GM23338 (cell line): ENCODE results near the gene TMEM269. TPM values are rescaled to one million over a fixed set of nuclear protein-coding genes. Genes with fewer than 3 reads are reported as not detected.

Experiments
- ATAC-seq: fragments of 200-7000 bp; cut with Tn5 transposase; 3 replicates; pipeline ENCODE4 v1.9.1; 2020
- DNase-seq: peaks from one replicate; pipeline ENCODE4 v3.0.0-alpha.2; 2015; ENCODE audit warnings: low spot score
- H2AFZ ChIP-seq: fragments of 200-600 bp; sonication (generic); 2 replicates; pipeline ENCODE4 v1.8.0; 2016; ENCODE audit warnings: antibody characterized with exemption, mild to moderate bottlenecking, moderate library complexity
- H3F3A ChIP-seq: fragments of 200-600 bp; sonication (generic); replicated peaks from 2 replicates; pipeline ENCODE4 v1.8.0; 2017; ENCODE audit warnings: antibody characterized with exemption, mixed run types, low read depth
- H3K27ac ChIP-seq: fragments of 200-600 bp; sonication (generic); 2 replicates; pipeline ENCODE4 v1.6.1; 2016; ENCODE audit warnings: low read depth
- H3K27me3 ChIP-seq: fragments of 200-600 bp; sonication (generic); 2 replicates; pipeline ENCODE4 v1.8.0; 2016; ENCODE audit warnings: mild to moderate bottlenecking, mixed run types, moderate library complexity; ENCODE audit not compliant: insufficient read depth
- H3K36me3 ChIP-seq: fragments of 200-600 bp; sonication (generic); 2 replicates; pipeline ENCODE4 v1.8.0; 2016; ENCODE audit warnings: mild to moderate bottlenecking; ENCODE audit not compliant: insufficient read depth
- H3K4me1 ChIP-seq: fragments of 200-600 bp; sonication (generic); 2 replicates; pipeline ENCODE4 v1.8.0; 2016; ENCODE audit warnings: mild to moderate bottlenecking, moderate library complexity; ENCODE audit not compliant: insufficient read depth
- H3K4me2 ChIP-seq: fragments of 200-600 bp; sonication (generic); 2 replicates; pipeline ENCODE4 v1.7.1; 2017; ENCODE audit warnings: mixed run types
- H3K4me3 ChIP-seq: fragments of 200-600 bp; sonication (generic); 2 replicates; pipeline ENCODE4 v1.6.1; 2016; ENCODE audit warnings: mixed run types
- H3K79me2 ChIP-seq: fragments of 200-600 bp; sonication (generic); replicated peaks from 2 replicates; pipeline ENCODE4 v1.8.0; 2017; ENCODE audit warnings: mild to moderate bottlenecking; ENCODE audit not compliant: insufficient read depth
- H3K9me2 ChIP-seq: fragments of 200-600 bp; sonication (generic); 2 replicates; pipeline ENCODE4 v1.8.0; 2017; ENCODE audit not compliant: insufficient read depth
- H4K20me1 ChIP-seq: fragments of 200-600 bp; sonication (generic); replicated peaks from 2 replicates; pipeline ENCODE4 v1.8.0; 2017; ENCODE audit warnings: mild to moderate bottlenecking; ENCODE audit not compliant: insufficient read depth
- H3K27ac Mint-ChIP-seq: 2 replicates; pipeline ENCODE4 v1.8.0; 2020; ENCODE audit warnings: inconsistent platforms, mild to moderate bottlenecking, moderate library complexity, mixed read lengths
- H3K27me3 Mint-ChIP-seq: 3 replicates; pipeline ENCODE4 v1.8.0; 2022; ENCODE audit warnings: low read depth, mild to moderate bottlenecking, moderate library complexity, mixed read lengths, inconsistent platforms; ENCODE audit not compliant: insufficient read depth, poor library complexity
- H3K36me3 Mint-ChIP-seq: 3 replicates; pipeline ENCODE4 v1.8.0; 2021; ENCODE audit warnings: low read depth, mild to moderate bottlenecking, inconsistent platforms, moderate library complexity, mixed read lengths
- H3K4me1 Mint-ChIP-seq: 3 replicates; pipeline ENCODE4 v1.8.0; 2020; ENCODE audit warnings: mild to moderate bottlenecking, inconsistent platforms, mixed read lengths
- H3K4me3 Mint-ChIP-seq: 3 replicates; pipeline ENCODE4 v1.8.0; 2021; ENCODE audit warnings: moderate library complexity, mild to moderate bottlenecking, inconsistent platforms, mixed read lengths
- H3K9me3 Mint-ChIP-seq: 3 replicates; pipeline ENCODE4 v1.8.0; 2020; ENCODE audit warnings: moderate library complexity, mild to moderate bottlenecking, inconsistent platforms, mixed read lengths
- CTCF ChIP-seq, 2 experiments: fragments of 200-600 bp in 1 of 2; sonication (generic) in 1 of 2; conservative IDR thresholded peaks; 2 replicates each; pipeline versions ENCODE4 v1.5.1 to v1.6.1; 2016 to 2017; ENCODE audit warnings: antibody characterized with exemption in 2 of 2, low read depth in 2 of 2, mild to moderate bottlenecking in 2 of 2, moderate library complexity in 1 of 2
- ETS1 ChIP-seq: IDR thresholded peaks from 2 replicates; pipeline ENCODE4 v1.6.1; 2016; ENCODE audit warnings: antibody characterized with exemption
- EZH2 ChIP-seq: fragments of 200-600 bp; sonication (generic); IDR thresholded peaks from one replicate; pipeline ENCODE4 v1.8.0; 2017; ENCODE audit warnings: antibody characterized with exemption, mild to moderate bottlenecking, low read depth; ENCODE audit not compliant: unreplicated experiment
- EZH2phosphoT487 ChIP-seq: fragments of 200-600 bp; sonication (generic); IDR thresholded peaks from one replicate; pipeline ENCODE4 v1.8.1; 2018; ENCODE audit warnings: antibody characterized with exemption; ENCODE audit not compliant: unreplicated experiment
- NANOG ChIP-seq: IDR thresholded peaks from 2 replicates; pipeline ENCODE4 v1.6.1; 2016; ENCODE audit warnings: antibody characterized with exemption, borderline replicate concordance
- REST ChIP-seq: IDR thresholded peaks from one replicate; pipeline ENCODE4 v1.6.1; 2018; ENCODE audit warnings: antibody characterized with exemption; ENCODE audit not compliant: unreplicated experiment
- STAT1 ChIP-seq: IDR thresholded peaks from one replicate; pipeline ENCODE4 v1.6.1; 2016; ENCODE audit warnings: antibody characterized with exemption; ENCODE audit not compliant: unreplicated experiment
- ZNF114 ChIP-seq: fragments of 250-450 bp; sonication (Bioruptor Pico); IDR thresholded peaks from 2 replicates; pipeline ENCODE4 v1.5.0; 2020; ENCODE audit warnings: mild to moderate bottlenecking, moderate library complexity
- ZNF331 ChIP-seq: fragments of 250-450 bp; sonication (Bioruptor Pico); IDR thresholded peaks from 2 replicates; pipeline ENCODE4 v1.5.0; 2020; ENCODE audit warnings: low read depth, mild to moderate bottlenecking, moderate library complexity
- ZNF462 ChIP-seq: fragments of 250-450 bp; sonication (Bioruptor Pico); IDR thresholded peaks from 2 replicates; pipeline ENCODE4 v1.5.0; 2020; ENCODE audit warnings: mild to moderate bottlenecking, moderate library complexity
- polyA plus RNA-seq: library from polyadenylated mRNA; unstranded; fragments of >200 nt; fragmentation: Nextera tagmentation; extraction: Ambion mirVana; gene quantifications from 2 replicates; pipeline ENCODE4 v1.2.1, GENCODE V29; 2016
- total RNA-seq: library from RNA; depleted of rRNA; stranded (reverse); fragments of >200 nt; shearing (Covaris generic); gene quantifications from 2 replicates; pipeline ENCODE4 v1.2.3, GENCODE V29; 2014

Gene TMEM269
- total and polyA plus RNA-seq, 2 experiments from 2014 or later, result 0.31 to 0.45 TPM

GRCh38 chr1:42833981-42834380 lies 49.2 kb downstream of the TMEM269 start:
- Mint-ChIP-seq H3K4me1 (no peaks in the 10 kb centered on the region), H3K27ac (no peak overlapping the region), H3K27me3 (peaks cover 14% of the 10 kb centered on the region), H3K4me3 (no peak overlapping the region), H3K36me3 (no peaks in the 10 kb centered on the region; the same call in 2 of the 3 replicates), H3K9me3 (no peaks in the 10 kb centered on the region)
- no peak for DNase-seq
- no peaks in the 10 kb centered on the region for H3K79me2 ChIP-seq
- no peak for TF ChIP-seq STAT1
- no peak for TF ChIP-seq ZNF331 (CRISPR knock-in tag)
- TF ChIP-seq ETS1, result no peak
- no peak for TF ChIP-seq REST
- no peak for TF ChIP-seq NANOG
- no peak for TF ChIP-seq CTCF (conservative IDR thresholded peaks at IDR 0.05; ENCODE audit: low read depth in 2 of 2)
- no peak for TF ChIP-seq EZH2phosphoT487
- no peak for TF ChIP-seq ZNF114 (CRISPR knock-in tag)
- no peak for TF ChIP-seq EZH2
- TF ChIP-seq ZNF462 (CRISPR knock-in tag), result no peak
- no peak overlapping the region for H3K4me2 ChIP-seq
- H3K4me3 ChIP-seq, result no peak overlapping the region
- H3K4me1 ChIP-seq, result no peaks in the 10 kb centered on the region
- H3K27me3 ChIP-seq, result no peaks in the 10 kb centered on the region
- H3F3A ChIP-seq, result no peaks in the 10 kb centered on the region
- no peak for ATAC-seq
- no peaks in the 10 kb centered on the region; the same call in 1 of the 2 replicates for H4K20me1 ChIP-seq
- H2AFZ ChIP-seq, result no peak overlapping the region
- H3K9me2 ChIP-seq, result no peaks in the 10 kb centered on the region
- no peaks in the 10 kb centered on the region for H3K36me3 ChIP-seq
- no peak overlapping the region for H3K27ac ChIP-seq
